Measurements from ENCODE around the gene RSPH6A. TPM values are rescaled to one million over a fixed set of nuclear protein-coding genes. Genes with fewer than 3 reads are reported as not detected.

Gene RSPH6A
- total RNA-seq, 1 experiment from 2014 or later: 0.55 TPM

DNA sequence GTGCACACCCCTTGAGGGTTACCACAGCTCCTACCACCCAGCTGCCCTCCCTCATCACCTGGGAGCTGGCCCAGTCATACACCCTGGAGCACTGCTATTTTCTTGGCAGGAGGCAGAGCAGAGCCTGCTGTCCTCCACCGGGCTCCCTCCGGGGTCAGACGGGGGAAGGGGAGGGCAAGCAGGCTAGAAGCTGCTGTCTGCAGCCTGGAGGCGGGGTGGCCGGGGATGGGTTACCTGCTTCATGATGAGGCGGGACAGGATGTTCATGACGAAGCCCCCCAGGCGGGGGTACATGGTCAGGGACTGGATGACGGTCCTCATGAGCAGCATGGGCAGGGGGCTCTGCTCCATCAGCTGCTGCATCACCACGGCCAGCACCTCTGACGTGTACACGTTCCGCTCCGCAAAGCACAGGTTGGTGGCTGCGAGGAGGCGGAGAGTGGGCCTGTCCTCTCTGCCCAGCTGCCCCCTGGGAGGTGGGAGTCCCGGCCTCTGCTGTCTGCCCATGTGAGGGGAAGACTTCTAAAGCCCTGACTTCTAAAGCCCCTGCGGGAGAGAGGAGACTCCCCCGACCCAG, 2.7 kb upstream of the RSPH6A start:
- Histone ChIP-seq H3K27ac (ENCODE audit: insufficient read length, low read depth, low read length) (no peak overlapping the region), H3K9ac (ENCODE audit: extremely low read depth, insufficient read length, low read length) (no peak overlapping the region), H2BK5ac (ENCODE audit: insufficient read length, low read length) (no peak overlapping the region), H2BK15ac (ENCODE audit: low read depth, low read length) (no peak overlapping the region), H3K27me3 (ENCODE audit: insufficient read depth, low read length) (no peaks in the 10 kb centered on the region), H3K23ac (ENCODE audit: insufficient read length, low read depth, low read length) (no peak overlapping the region), H2AFZ (ENCODE audit: low read length) (no peak overlapping the region), H4K5ac (ENCODE audit: insufficient read length, low read depth, low read length) (no peak overlapping the region), H2BK20ac (ENCODE audit: low read depth, low read length, poor library complexity, severe bottlenecking) (no peak overlapping the region), H3K14ac (ENCODE audit: insufficient read depth, low read length) (no peak overlapping the region), H3K9me3 (ENCODE audit: control insufficient read depth, low read depth, low read length) (no peaks in the 10 kb centered on the region), H2BK120ac (ENCODE audit: low read depth, low read length, poor library complexity, severe bottlenecking) (no peak overlapping the region), H4K20me1 (ENCODE audit: control insufficient read depth, insufficient read depth, insufficient read length) (no peaks in the 10 kb centered on the region), H4K8ac (replicated peaks; ENCODE audit: insufficient read length, low read depth, low read length) (no peak overlapping the region), H4K91ac (ENCODE audit: insufficient read length, low read depth, low read length) (no peak overlapping the region), H3T11ph (ENCODE audit: low read length) (no peak overlapping the region), H3K4me1 (ENCODE audit: insufficient read depth, low read length) (0 out of 2 replicates have a peak, but pooled peaks cover 1% of the 10 kb centered on the region), H2AK5ac (ENCODE audit: insufficient read length, low read length) (no peak overlapping the region), H3K79me1 (ENCODE audit: insufficient read depth, low read depth, low read length, poor library complexity, severe bottlenecking) (no peaks in the 10 kb centered on the region), H3K56ac (ENCODE audit: insufficient read length, low read depth, low read length) (no peak overlapping the region), H3K23me2 (ENCODE audit: insufficient read length, low read depth, low read length, poor library complexity, severe bottlenecking) (peaks cover 13% of the 10 kb centered on the region), H3K18ac (ENCODE audit: insufficient read length, low read depth, low read length) (no peak overlapping the region), H3K4me2 (ENCODE audit: insufficient read depth, insufficient read length, low read length) (no peak overlapping the region), H3K4ac (ENCODE audit: low read depth, low read length) (no peak overlapping the region), H3K79me2 (ENCODE audit: insufficient read depth, low read length) (no peaks in the 10 kb centered on the region), H2BK12ac (ENCODE audit: insufficient read length, low read depth, low read length) (no peak overlapping the region)
- no CpG with 5 or more reads among the region's 19 CpGs for WGBS (ENCODE audit: extremely low coverage, insufficient read length, low lambda C conversion rate)
- Mint-ChIP-seq H3K36me3 (ENCODE audit: insufficient read depth in 1 of 3, low read depth in 3 of 3) (peaks cover 8 to 41% (median 38%) of the 10 kb centered on the region in 3 experiments; a peak in 6 of 7 replicates), H3K9me3 (no peaks in the 10 kb centered on the region), H3K27me3 (ENCODE audit: low read depth) (peaks cover 3% of the 10 kb centered on the region), H3K4me1 (peaks cover 24 to 40% of the 10 kb centered on the region in 2 experiments), H3K27ac (peak overlapping the region in 2 of 3 experiments; percentile 76 to 90; a peak in 4 of 7 replicates), H3K4me3 (peak overlapping the region in 1 of 2 experiments; percentile 95; a peak in 2 of 5 replicates)
- no peak for TF ChIP-seq CTCF (conservative IDR thresholded peaks at IDR 0.05)
- DNase-seq: peak; percentile 70

All from H9 (cell line).